NOMO-1 (cell line): ENCODE measurements around the gene SUSD4.

Experiments used
- DNase-seq, 2 experiments: peaks; one replicate each; lab custom pipeline; 2025; ENCODE audit not compliant: unreplicated experiment in 2 of 2; lab: John Stamatoyannopoulos, UW

The SUSD4 gene

DNA sequence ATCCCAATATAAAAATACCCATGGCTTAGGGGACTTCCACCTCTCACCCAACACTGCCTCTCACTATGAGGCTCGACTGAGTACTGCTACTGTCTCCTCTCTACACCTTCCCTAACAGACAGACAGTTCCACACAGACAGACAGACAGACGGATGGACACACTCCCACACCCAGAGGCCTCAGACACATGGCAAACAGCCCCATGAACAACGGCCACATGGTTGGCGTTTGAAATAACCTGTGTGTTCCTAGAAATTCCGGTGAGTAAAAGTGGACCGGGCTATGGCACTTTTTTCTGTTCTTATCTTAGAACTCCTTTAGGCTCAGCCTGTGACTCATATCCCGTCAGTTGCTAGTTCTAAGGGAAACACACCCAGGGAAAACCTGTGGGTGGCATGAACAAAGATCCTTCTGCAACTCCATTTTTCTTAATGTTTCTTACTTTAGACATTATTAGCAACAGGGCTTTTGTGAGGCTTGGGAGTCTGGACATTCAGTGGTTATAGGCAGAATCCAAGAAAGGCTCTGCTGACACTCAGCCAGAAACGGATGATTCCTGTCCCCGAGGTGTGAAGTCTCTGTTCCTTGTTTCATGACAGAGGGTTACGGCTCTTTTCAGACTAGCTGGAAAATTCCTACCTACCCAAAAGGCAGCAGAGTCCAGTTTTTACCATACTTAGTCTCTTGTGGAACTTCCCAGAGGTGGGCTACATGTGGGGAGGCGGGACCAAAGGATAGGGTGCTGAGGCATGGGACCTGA, 130.4 kb downstream of the SUSD4 start:
- no peak for DNase-seq

DNA sequence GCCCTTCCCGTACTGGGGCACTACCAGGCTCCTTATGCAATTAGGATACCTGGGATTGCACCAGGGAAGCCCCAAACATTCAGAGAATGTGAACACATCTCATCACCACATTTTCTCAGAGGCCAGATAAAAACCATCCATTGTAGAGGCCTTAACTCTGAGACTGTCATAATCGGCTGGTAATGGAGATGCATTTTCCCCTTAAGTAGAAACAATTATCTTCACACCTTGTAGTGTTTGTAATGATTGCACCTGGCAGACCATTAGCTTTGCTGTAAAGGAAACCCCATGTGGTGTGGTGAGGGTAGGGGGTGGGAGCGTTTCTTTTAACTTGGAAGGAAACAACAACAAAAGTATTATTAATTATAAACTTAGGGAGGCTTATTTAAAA, 131.0 kb downstream of the SUSD4 start:
- no peak for DNase-seq

DNA sequence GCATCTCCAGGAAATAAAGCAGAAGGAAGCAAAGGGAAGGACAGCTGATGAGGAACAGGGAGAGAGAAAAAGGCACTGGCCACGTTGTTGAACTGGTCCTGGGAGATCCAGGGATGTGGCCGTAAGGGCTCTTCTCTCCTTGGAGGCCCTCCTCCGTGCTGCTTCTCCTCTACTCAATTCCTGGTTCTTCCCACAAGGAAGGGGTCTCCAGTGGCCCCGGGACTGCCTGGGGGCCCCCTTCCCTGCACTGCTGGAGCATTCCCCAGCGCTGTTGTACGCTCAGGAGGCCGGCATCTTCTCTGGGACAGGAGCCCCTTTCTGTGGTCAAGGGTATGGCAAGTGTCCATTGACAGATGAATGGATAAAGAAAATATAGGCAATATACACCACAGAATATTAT, 132.4 kb downstream of the SUSD4 start:
- no peak for DNase-seq

GRCh38 chr1:223231011-223231572, 132.9 kb downstream of the SUSD4 start:
- no peak for DNase-seq

DNA sequence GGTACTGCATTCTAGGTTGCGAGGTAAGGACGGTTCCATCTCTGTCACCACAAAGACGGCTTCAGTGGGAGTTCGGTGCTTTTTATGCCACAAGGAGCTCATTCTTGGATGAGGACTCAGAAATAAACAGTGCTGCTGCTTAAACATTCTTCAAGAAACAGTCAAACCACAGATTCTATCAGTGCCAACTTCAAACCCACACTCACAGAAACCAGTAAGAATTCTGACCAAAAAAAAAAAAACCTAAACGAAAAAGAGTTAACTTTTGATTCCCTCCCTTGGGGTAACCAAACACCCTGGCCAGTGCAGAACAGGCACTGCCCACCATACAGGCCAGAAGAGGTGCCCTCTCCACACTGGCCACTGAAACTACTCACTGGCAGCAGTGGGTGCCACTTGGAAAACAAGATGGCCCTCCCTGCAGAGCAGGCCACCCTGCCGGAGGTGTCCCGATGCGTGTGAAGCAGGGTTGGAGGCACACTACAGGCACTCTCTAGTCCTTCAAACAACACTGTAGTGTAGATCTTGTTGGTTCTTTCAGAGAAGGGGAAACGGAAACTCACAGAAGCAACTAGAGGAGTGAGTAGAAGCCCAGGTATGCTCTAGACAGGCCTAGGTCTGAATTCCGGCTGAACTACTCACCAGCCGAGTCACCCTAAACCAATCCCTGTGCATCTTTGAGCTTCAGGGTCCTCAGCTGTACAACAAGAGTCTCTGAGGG, 133.7 kb downstream of the SUSD4 start:
- DNase-seq = no peak

- no peak for DNase-seq
These were observed 134.2 kb downstream of the SUSD4 start for GRCh38 chr1:223229756-223230155.

DNA sequence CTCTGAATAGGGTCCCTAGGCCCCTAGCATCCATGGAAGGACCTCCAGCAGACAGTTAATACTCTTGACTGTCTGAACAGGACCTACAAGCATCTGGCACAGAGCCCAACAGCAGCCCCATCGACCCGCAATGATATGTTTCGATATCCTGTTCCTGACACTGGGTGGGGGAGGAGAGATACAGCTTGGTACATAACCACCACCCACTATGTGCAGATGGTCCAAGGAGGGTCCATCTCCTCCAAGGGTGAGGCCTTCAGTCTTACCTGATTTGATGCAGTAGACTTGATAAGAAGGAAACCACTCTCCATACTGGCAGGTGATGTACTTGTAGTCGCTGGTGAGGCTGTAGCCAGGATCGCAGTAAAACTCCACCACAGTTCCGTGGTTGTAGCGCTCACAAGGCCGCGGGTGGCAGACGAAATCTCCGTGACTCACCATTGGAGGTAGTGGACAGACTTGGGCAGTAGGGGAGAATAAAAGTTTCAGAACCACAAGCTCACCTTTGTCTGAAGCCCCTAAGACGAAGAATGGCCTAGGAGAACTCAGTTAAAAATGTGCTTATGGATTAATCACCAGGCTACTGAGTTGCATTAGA, 134.9 kb downstream of the SUSD4 start:
- DNase-seq = no peak

DNA sequence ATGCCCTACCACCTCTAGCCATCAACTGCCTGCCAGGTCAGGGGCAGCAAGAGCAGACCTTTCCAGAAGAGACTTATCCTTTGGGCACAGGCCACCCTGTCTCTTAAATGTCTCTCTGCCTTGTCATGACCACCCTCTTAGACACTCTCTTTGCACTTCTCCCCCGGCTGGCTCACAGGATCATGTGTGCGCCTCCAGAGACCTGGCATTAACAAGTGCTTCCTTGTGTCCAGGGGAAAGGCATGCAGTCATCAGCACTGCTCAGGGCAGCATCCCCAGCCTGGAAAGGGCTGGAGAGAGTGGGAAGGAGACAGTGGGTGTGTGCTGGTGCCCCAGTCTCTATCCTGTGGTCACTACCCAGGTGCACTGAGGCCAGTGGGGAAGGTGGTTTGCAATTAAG, 135.8 kb downstream of the SUSD4 start:
- no peak for DNase-seq

DNA sequence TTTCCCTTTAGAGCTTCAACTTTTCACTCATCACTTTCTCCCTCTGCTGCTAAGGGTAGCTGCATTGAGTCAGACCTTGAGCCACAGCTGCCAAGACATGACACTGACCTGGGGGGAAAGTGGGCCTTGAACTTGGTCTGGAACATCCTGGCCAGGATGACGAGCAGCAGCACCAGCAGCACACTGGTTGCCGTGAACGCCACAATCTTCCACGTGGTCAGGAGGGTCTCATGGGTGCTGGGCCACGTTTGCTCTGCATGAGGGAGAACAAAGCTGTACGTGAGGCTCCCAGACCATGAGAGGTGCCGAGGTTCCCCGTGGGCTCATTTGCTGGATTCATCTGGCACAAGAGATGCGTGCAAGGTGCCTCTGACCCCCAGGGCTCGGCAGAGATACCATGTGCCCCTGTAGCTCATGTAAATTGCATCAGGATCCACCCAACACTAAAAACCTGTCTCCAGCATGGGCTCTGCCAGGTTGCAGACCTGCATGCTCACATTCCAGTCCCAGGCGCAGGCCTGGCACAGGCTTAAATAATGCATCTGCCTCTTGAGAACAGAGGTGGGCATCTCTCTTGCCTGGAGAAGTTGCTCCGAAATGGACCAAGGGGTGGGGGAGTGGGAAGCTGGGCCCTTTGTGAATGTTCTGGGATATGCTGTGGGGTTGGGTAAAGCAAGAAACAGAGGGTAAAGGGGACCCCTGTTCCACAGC, 136.3 kb downstream of the SUSD4 start:
- no peak for DNase-seq

GRCh38 chr1:223227031-223227430, 136.9 kb downstream of the SUSD4 start:
- DNase-seq = no peak

- DNase-seq = no peak
These were observed 137.7 kb downstream of the SUSD4 start for GRCh38 chr1:223226271-223226670.

DNA sequence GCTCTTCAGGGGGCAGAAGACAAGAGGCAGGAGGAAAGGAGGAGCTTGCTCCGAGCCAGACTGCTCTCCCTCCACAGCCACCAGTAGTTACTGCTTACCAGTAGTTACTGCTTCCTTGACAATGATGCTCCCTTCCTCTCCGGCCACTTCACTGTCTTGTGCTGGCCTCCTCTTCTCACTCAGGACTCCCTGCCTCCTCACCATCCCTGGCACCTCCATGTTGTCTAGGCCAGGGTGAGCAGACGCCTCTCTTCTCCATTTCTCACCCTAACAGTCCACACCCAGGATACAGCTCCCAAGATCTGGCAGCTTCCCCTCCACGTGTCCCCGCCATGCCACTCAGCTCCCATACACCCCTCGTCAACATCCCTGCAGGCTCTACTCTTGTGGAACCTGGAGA, 138.5 kb downstream of the SUSD4 start:
- DNase-seq = no peak

- no peak for DNase-seq
These were observed 138.9 kb downstream of the SUSD4 start for GRCh38 chr1:223225061-223225460.

DNA sequence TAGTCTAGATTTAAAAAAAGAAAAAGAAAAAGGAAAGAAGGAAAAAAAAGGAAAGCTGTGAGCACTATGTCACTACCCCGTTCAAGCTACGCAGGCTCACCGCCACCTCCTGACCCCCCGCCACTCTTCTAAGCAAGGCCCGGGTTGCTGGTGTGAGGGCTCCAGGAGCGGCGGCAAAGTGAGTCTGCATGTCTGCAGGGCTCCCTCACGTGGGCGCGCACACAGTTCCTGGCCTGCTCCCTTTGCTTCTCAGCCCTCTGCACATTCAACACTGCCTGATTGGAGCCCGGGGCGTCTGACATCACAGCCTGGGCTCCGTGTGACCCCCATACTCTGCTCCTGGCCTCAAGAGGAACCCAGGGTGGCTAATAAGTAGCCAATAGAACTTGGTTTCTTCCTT, 139.5 kb downstream of the SUSD4 start:
- no peak for DNase-seq

- no peak for DNase-seq
These were observed 140.6 kb downstream of the SUSD4 start for GRCh38 chr1:223223091-223223995.

- DNase-seq = no peak
These were observed 141.6 kb downstream of the SUSD4 start for GRCh38 chr1:223222377-223222776.

GRCh38 chr1:223221686-223222085, 142.3 kb downstream of the SUSD4 start:
- DNase-seq = no peak

DNA sequence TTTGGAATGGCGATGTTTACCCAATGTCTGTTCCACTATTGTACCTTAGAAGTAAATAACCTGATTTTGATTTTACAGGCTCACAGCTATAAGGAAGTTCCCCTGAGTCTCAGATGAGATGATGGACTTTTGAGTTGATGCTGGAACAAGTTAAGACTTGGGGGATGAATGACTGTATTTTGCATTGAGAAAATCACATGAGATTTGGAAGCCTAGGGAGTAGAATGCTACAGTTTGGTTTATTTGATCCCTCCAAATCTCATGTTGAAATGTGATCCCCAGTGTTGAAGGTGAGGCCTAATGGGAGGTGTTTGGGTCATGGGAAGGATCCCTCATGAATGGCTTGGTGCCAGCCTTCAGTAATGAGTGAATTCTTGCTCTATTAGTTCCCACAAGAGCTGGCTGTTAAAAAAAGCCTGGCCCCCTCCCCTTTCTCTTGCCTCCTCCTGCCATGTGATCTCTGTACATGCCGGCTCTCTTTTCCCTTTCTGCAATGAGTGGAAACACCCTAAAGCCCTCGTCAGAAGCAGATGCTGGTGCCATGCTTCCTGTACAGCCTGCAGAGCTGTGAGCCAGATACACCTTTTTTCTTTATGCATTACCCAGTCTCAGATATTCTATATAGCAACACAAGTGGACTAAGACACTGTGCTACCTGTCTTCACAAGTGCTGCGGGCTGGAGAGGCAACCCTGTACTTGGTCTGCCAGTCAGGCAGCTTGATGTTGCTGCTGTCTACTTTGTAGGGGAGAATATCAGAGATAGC, 143.9 kb downstream of the SUSD4 start:
- DNase-seq = no peak

- no peak for DNase-seq
These were observed 144.7 kb downstream of the SUSD4 start for GRCh38 chr1:223219318-223219635.
